ENCODE measurements around the gene EFNA5. TPM values are rescaled to one million over a fixed set of nuclear protein-coding genes. Genes with fewer than 3 reads are reported as not detected.

The EFNA5 gene
- total RNA-seq, 1 donor from 2014 or later = 11.8 TPM

DNA sequence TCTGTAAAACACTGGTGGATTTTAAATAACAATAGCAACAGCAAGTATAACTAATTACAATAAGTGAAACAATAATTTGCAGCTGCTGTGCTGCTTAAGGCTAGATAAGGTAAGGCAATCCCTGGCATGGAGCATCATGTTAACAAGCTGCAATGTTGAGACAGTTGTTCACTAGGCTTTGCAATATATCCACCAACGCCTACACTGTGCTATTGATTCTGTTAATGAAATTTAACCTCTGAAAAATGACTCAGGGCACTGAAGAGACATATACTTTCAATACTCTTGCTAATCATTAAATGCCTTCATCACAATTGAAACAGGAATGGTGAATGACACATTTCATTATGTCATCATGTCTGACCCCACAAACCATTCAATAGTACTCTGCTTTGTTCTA is 255.0 kb downstream of the EFNA5 start:
- Histone ChIP-seq H3K4me3 (no peak overlapping the region), H3K27ac (no peak overlapping the region), H3K4me1 (no peaks in the 10 kb centered on the region), H3K36me3 (no peaks in the 10 kb centered on the region), H3K9me3 (no peaks in the 10 kb centered on the region), H3K27me3 (no peaks in the 10 kb centered on the region)
- intact Hi-C loops (cut with DNase I) = no loop called here
- DNase-seq (ENCODE audit: extremely low spot score in 2 of 2) = no peak
- TF ChIP-seq POLR2AphosphoS5 (IDR thresholded peaks at IDR 0.05; ENCODE audit: insufficient read depth in 1 of 2, low read depth in 1 of 2) = no peak
- TF ChIP-seq, protein P1, sequence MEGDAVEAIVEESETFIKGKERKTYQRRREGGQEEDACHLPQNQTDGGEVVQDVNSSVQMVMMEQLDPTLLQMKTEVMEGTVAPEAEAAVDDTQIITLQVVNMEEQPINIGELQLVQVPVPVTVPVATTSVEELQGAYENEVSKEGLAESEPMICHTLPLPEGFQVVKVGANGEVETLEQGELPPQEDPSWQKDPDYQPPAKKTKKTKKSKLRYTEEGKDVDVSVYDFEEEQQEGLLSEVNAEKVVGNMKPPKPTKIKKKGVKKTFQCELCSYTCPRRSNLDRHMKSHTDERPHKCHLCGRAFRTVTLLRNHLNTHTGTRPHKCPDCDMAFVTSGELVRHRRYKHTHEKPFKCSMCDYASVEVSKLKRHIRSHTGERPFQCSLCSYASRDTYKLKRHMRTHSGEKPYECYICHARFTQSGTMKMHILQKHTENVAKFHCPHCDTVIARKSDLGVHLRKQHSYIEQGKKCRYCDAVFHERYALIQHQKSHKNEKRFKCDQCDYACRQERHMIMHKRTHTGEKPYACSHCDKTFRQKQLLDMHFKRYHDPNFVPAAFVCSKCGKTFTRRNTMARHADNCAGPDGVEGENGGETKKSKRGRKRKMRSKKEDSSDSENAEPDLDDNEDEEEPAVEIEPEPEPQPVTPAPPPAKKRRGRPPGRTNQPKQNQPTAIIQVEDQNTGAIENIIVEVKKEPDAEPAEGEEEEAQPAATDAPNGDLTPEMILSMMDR (IDR thresholded peaks at IDR 0.05) = no peak
- no peak for TF ChIP-seq POLR2A (IDR thresholded peaks at IDR 0.05)

DNA sequence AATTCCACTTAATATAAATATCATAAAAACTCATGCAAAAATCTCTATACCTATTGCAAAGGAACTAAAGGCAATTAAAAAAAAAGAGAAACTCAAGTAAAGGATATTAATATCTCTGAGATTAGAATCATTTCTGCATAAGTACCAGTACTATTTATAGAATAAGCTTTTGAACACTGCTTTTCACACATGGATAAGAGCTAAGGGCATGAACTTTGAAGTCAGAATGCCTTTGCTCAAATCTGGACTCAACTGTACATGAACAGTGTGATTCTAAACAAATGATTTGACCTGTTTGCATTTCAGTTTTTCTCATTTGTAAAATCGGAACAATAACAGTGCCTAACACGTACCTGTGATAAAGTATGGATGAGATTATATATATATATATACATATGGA is 255.9 kb downstream of the EFNA5 start:
- no peaks in the 10 kb centered on the region for H3K9me3 ChIP-seq
- DNase-seq (ENCODE audit: extremely low spot score in 2 of 2) = no peak
- no peaks in the 10 kb centered on the region for H3K27me3 ChIP-seq
- H3K36me3 ChIP-seq = no peaks in the 10 kb centered on the region
- H3K4me3 ChIP-seq = no peak overlapping the region
- intact Hi-C loops (cut with DNase I) = no loop called here
- H3K4me1 ChIP-seq = no peaks in the 10 kb centered on the region
- no peak for TF ChIP-seq POLR2A (IDR thresholded peaks at IDR 0.05)
- TF ChIP-seq, protein P1 (IDR thresholded peaks at IDR 0.05) = no peak
- TF ChIP-seq POLR2AphosphoS5 (IDR thresholded peaks at IDR 0.05; ENCODE audit: insufficient read depth in 1 of 2, low read depth in 1 of 2) = no peak
- no peak overlapping the region for H3K27ac ChIP-seq

DNA sequence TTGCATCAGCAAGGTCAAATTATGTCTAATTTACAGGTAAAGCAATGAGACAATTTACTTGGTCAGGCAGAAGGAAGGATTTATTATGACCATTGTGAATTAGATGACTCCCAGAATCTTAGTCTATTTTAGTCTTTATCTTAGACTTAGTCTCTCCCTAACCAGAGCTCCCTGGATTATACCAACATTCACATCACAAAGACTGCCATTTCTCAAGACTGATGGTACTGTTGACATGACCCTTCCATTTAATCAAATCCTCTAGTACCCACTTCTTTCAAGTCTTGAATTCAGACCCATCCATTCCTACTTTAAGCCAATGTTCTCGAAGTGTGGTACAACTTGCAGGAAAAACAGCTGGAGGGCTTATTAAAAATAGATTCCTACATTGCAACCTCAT is 257.0 kb downstream of the EFNA5 start:
- no peaks in the 10 kb centered on the region for H3K27me3 ChIP-seq
- H3K27ac ChIP-seq = no peak overlapping the region
- no peaks in the 10 kb centered on the region for H3K9me3 ChIP-seq
- DNase-seq (ENCODE audit: extremely low spot score in 2 of 2) = no peak
- H3K4me1 ChIP-seq = no peaks in the 10 kb centered on the region
- TF ChIP-seq, protein P1 (IDR thresholded peaks at IDR 0.05) = no peak
- no peak for TF ChIP-seq POLR2AphosphoS5 (IDR thresholded peaks at IDR 0.05; ENCODE audit: insufficient read depth in 1 of 2, low read depth in 1 of 2)
- no peak for TF ChIP-seq POLR2A (IDR thresholded peaks at IDR 0.05)
- intact Hi-C loops (cut with DNase I) = no loop called here
- H3K4me3 ChIP-seq = no peak overlapping the region
- no peaks in the 10 kb centered on the region for H3K36me3 ChIP-seq

DNA sequence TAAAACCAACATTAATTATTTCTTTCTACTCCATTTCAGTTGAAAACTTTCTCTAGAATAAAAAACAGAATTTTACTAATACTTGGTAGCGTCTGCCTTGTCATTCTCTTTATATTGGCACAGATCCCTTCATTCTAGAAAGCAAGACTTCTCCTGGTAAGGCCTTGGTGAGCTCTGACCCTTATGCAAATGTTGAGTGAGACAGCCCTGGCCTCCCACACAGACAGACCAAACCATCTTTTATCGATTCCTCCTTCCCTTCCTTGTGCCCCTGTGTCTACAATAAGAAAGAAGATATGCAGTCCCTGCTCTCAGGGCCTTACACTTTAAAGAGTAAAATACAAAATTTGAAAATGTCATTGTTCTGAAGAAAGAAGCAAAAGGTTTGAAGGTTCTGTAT is 262.2 kb downstream of the EFNA5 start:
- H3K4me1 ChIP-seq = peaks cover 19% of the 10 kb centered on the region
- no peaks in the 10 kb centered on the region for H3K36me3 ChIP-seq
- no peak for DNase-seq (ENCODE audit: extremely low spot score in 2 of 2)
- no peaks in the 10 kb centered on the region for H3K9me3 ChIP-seq
- H3K27me3 ChIP-seq = no peaks in the 10 kb centered on the region
- no peak overlapping the region for H3K4me3 ChIP-seq
- intact Hi-C loops (cut with DNase I) = no loop called here
- TF ChIP-seq POLR2A (IDR thresholded peaks at IDR 0.05) (no peak), POLR2AphosphoS5 (IDR thresholded peaks at IDR 0.05; ENCODE audit: insufficient read depth in 1 of 2, low read depth in 1 of 2) (no peak)
- TF ChIP-seq, protein P1 (IDR thresholded peaks at IDR 0.05) = no peak
- H3K27ac ChIP-seq = no peak overlapping the region

DNA sequence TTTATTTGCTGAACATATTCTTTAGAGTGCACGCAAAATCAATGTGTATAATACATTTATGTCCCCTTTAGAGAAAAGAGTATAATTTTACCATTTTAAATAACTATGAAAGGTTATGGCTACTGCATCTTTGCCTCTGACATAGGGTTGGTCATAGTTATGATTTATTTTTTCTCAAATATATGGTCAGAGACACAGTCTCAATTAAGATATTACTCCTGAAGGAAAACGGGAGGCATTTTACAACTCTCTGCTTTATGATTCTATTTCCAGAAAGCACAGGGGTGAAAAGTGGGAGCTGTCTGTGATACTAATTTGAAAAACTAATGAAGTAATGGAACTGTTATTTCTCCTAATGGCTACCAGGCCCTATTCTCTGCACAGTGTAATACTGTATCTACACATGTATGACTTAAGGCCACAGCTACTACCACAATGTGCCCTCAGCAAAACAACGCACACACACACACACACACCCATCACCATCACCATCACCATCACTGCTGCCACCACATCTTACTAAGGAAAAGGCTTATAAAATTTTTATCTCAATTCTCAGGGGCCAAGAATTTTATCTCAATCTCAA is 262.9 kb downstream of the EFNA5 start:
- Histone ChIP-seq H3K27me3 (no peaks in the 10 kb centered on the region), H3K4me3 (no peak overlapping the region), H3K36me3 (no peaks in the 10 kb centered on the region), H3K27ac (no peak overlapping the region), H3K4me1 (peaks cover 26% of the 10 kb centered on the region), H3K9me3 (no peaks in the 10 kb centered on the region)
- intact Hi-C loops (cut with DNase I) = no loop called here
- TF ChIP-seq POLR2AphosphoS5 (IDR thresholded peaks at IDR 0.05; ENCODE audit: insufficient read depth in 1 of 2, low read depth in 1 of 2) (no peak), POLR2A (IDR thresholded peaks at IDR 0.05) (no peak)
- TF ChIP-seq, protein P1 (IDR thresholded peaks at IDR 0.05) = no peak
- DNase-seq (ENCODE audit: extremely low spot score in 2 of 2) = no peak

Data from vagina (tissue), 2 donors.